ENCODE measurements around the gene SRRM3.

The SRRM3 gene

DNA sequence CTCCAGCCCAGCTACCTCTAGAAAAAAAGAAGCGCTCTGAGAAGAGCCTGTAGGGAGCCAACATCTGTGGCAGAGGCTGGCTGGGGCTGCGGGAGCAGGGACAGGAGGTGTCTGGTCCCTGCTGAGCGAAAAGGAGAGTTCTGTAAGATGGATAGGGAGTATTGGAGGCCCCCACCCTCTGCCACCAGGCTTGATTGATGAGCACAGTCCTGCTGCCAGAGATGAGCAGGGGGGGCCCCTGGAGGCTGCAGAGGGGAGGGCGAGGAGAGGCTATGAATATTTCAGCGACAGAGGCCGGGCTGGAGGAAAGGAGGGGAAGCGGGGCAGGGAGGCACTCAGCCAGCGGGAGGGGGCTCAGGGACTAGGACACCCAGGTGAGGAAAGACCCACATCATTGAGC is 56.3 kb downstream of the SRRM3 start:
- Histone ChIP-seq H3K79me2 (no peaks in the 10 kb centered on the region), H3K4me1 (no peaks in the 10 kb centered on the region), H3K4me2 (ENCODE audit: low read length) (no peak overlapping the region), H3K36me3 (ENCODE audit: control insufficient read depth, insufficient read depth, low read length) (no peaks in the 10 kb centered on the region), H3K27ac (no peak overlapping the region), H2AFZ (no peak overlapping the region), H3K9me3 (ENCODE audit: control insufficient read depth, low read length) (no peaks in the 10 kb centered on the region), H3K4me3 (ENCODE audit: low read depth, low read length) (no peak overlapping the region), H3K27me3 (ENCODE audit: control insufficient read depth, insufficient read depth, low read length) (no peaks in the 10 kb centered on the region), H3K9ac (no peak overlapping the region)
- TF ChIP-seq CTCF (IDR thresholded peaks at IDR 0.05): no peak

- no peak for TF ChIP-seq CTCF (IDR thresholded peaks at IDR 0.05)
- Histone ChIP-seq H3K9me3 (ENCODE audit: control insufficient read depth, low read length) (no peaks in the 10 kb centered on the region), H3K27ac (no peak overlapping the region), H3K4me2 (ENCODE audit: low read length) (peak overlapping the region; percentile 70), H3K9ac (no peak overlapping the region), H3K4me3 (ENCODE audit: low read depth, low read length) (peak overlapping the region; percentile 29), H3K27me3 (ENCODE audit: control insufficient read depth, insufficient read depth, low read length) (no peaks in the 10 kb centered on the region), H3K79me2 (no peaks in the 10 kb centered on the region), H3K36me3 (ENCODE audit: control insufficient read depth, insufficient read depth, low read length) (no peaks in the 10 kb centered on the region), H2AFZ (peak overlapping the region; percentile 73), H3K4me1 (no peaks in the 10 kb centered on the region)
These were observed 57.7 kb downstream of the SRRM3 start for GRCh38 chr7:76259124-76260093.

DNA sequence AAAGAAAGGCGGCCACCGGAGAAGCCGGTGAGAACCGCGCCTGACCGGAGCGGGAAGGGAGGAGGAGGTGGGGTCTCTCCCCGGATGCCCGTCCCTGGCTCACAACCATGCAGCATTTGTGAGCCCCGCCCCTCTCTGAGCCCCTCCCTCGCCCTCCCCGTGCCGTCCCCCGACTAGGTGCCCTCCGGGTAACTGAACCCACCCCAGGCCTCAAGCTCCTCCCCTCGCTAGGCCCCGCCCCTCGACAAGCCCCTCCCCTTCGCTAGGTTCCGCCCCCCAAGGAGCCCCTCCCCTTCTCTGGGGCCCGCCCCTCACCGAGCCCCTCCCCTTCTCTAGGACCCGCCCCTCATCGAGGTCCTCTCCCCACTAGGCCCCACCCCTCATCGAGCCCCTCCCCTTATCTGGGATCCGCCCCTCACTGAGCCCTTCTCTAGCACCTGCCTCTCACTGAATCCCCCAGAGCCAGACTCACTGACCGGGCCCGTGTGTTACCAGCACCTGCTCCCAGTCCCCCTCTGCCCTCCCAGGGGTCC is 58.5 kb downstream of the SRRM3 start:
- H3K4me1 ChIP-seq: no peaks in the 10 kb centered on the region
- no peak overlapping the region for H3K4me3 ChIP-seq (ENCODE audit: low read depth, low read length)
- H3K27me3 ChIP-seq (ENCODE audit: control insufficient read depth, insufficient read depth, low read length): no peaks in the 10 kb centered on the region
- no peaks in the 10 kb centered on the region for H3K36me3 ChIP-seq (ENCODE audit: control insufficient read depth, insufficient read depth, low read length)
- peak overlapping the region; percentile 70 for H3K4me2 ChIP-seq (ENCODE audit: low read length)
- TF ChIP-seq CTCF (IDR thresholded peaks at IDR 0.05): no peak
- no peak overlapping the region for H3K9ac ChIP-seq
- H3K27ac ChIP-seq: no peak overlapping the region
- no peaks in the 10 kb centered on the region for H3K79me2 ChIP-seq
- H3K9me3 ChIP-seq (ENCODE audit: control insufficient read depth, low read length): no peaks in the 10 kb centered on the region
- peak overlapping the region; percentile 73 for H2AFZ ChIP-seq

DNA sequence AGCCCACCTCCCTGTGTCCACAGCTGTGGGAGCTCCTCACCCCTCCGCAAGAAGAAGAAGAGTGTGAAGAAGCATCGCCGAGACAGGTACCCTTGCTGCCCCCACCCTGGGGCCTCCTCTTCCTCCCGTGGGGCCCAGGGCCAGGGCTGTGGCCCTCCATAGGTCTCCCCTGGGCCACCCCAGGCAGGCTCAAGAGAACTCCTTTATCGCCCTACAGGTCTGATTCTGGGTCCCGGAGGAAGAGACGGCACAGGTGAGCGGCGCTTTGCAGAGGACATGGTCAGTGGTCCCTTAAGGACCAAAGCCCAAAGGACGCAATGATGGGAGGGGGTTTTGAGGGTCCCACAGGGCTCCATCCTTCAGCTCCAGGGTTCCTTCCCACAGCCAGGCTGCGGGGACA is 59.6 kb downstream of the SRRM3 start:
- Histone ChIP-seq H3K36me3 (ENCODE audit: control insufficient read depth, insufficient read depth, low read length) (no peaks in the 10 kb centered on the region), H3K4me3 (ENCODE audit: low read depth, low read length) (no peak overlapping the region), H3K79me2 (no peaks in the 10 kb centered on the region), H3K27ac (no peak overlapping the region), H3K4me1 (no peaks in the 10 kb centered on the region), H3K9me3 (ENCODE audit: control insufficient read depth, low read length) (no peaks in the 10 kb centered on the region), H3K27me3 (ENCODE audit: control insufficient read depth, insufficient read depth, low read length) (no peaks in the 10 kb centered on the region), H2AFZ (no peak overlapping the region), H3K9ac (no peak overlapping the region), H3K4me2 (ENCODE audit: low read length) (no peak overlapping the region)
- no peak for TF ChIP-seq CTCF (IDR thresholded peaks at IDR 0.05)

Data from parathyroid adenoma (tissue), 2 donors.